Measurements from ENCODE around the gene HOGA1. TPM values are rescaled to one million over a fixed set of nuclear protein-coding genes. Genes with fewer than 3 reads are reported as not detected.

The HOGA1 gene
- polyA plus RNA-seq, 1 of the 3 experiments (the other 2 are of a cell fraction) = 2.9 TPM

DNA sequence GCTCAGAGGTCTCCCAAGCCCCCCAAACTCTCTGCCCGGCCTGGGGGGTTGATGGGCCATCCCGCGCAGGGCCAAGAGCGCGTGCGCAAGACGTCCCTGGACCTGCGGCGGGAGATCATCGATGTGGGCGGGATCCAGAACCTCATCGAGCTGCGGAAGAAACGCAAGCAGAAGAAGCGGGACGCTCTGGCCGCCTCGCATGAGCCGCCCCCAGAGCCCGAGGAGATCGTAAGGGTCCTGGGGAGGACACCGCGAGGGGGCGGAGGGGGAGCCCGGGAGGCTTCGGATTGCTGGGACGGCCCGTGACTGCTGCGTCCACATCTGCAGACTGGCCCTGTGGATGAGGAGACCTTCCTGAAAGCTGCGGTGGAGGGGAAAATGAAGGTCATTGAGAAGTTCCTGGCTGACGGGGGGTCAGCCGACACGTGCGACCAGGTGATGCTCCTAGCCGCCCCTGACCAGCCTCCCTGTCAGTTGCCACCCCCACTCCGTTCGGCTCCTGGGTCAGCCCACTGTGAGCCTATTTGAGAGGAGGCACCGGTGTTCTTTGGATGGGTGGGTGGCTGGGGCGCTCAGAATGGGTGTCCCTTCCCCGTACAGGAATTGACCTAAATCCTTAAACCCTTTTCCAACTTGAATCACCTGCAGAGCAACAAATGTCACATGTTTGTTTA lies 5.9 kb upstream of the HOGA1 start (continued):
- TF ChIP-seq, protein P1, sequence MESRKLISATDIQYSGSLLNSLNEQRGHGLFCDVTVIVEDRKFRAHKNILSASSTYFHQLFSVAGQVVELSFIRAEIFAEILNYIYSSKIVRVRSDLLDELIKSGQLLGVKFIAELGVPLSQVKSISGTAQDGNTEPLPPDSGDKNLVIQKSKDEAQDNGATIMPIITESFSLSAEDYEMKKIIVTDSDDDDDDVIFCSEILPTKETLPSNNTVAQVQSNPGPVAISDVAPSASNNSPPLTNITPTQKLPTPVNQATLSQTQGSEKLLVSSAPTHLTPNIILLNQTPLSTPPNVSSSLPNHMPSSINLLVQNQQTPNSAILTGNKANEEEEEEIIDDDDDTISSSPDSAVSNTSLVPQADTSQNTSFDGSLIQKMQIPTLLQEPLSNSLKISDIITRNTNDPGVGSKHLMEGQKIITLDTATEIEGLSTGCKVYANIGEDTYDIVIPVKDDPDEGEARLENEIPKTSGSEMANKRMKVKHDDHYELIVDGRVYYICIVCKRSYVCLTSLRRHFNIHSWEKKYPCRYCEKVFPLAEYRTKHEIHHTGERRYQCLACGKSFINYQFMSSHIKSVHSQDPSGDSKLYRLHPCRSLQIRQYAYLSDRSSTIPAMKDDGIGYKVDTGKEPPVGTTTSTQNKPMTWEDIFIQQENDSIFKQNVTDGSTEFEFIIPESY (IDR thresholded peaks at IDR 0.05; ENCODE audit: borderline replicate concordance, low read depth) = no peak
- no peak for TF ChIP-seq REST (IDR thresholded peaks at IDR 0.05; ENCODE audit: low read depth, low read length)
- no peak for TF ChIP-seq RFX5 (IDR thresholded peaks at IDR 0.05; ENCODE audit: low read length)
- no peak for TF ChIP-seq JUND (IDR thresholded peaks at IDR 0.05)
- TF ChIP-seq FOXJ3 (CRISPR knock-in tag; IDR thresholded peaks at IDR 0.05) = no peak

GRCh38 chr10:97580421-97581367 lies 3.5 kb upstream of the HOGA1 start:
- no peaks in the 10 kb centered on the region for H4K20me1 ChIP-seq (ENCODE audit: insufficient read depth)
- ChIA-PET POLR2A (no interaction called here), CTCF (interaction anchor here (0.6 to 0.7 kb wide), 2 partner anchors 8 to 130 kb away, joined by 3 to 4 read pairs; partner anchors contain the start of gene ANKRD2)
- no peak overlapping the region for H3K4me2 ChIP-seq
- H2AFZ ChIP-seq (ENCODE audit: low read depth) = no peak overlapping the region
- TF ChIP-seq YY1 (IDR thresholded peaks at IDR 0.05; ENCODE audit: low read depth) (no peak), TEAD4 (IDR thresholded peaks at IDR 0.05; ENCODE audit: borderline replicate concordance, insufficient read depth) (no peak)
- H3K36me3 ChIP-seq (replicated peaks in 1 of 2; ENCODE audit: control insufficient read depth in 1 of 2, insufficient read depth in 2 of 2, low read length in 1 of 2) = no peaks in the 10 kb centered on the region
- no peaks in the 10 kb centered on the region for H3K9me3 ChIP-seq
- no peak overlapping the region for H3K27ac ChIP-seq (ENCODE audit: low read depth in 2 of 2, low read length in 1 of 2)
- peaks cover 5% of the 10 kb centered on the region for H3F3A ChIP-seq (replicated peaks; ENCODE audit: insufficient read depth)
- no peaks in the 10 kb centered on the region for H3K9me2 ChIP-seq
- no peaks in the 10 kb centered on the region for H3K27me3 ChIP-seq (ENCODE audit: insufficient read depth)
- no peak overlapping the region for H3K4me3 ChIP-seq (ENCODE audit: low read depth in 2 of 2, low read length in 1 of 2)
- no peak overlapping the region for H3K9ac ChIP-seq
- peak; percentile 12 for DNase-seq
- 78% methylated on average over 6 of the region's 9 CpGs for WGBS (ENCODE audit: low lambda C conversion rate)
- no peaks in the 10 kb centered on the region for H3K79me2 ChIP-seq (ENCODE audit: insufficient read depth)
- H3K4me1 ChIP-seq (ENCODE audit: control insufficient read depth in 1 of 2, insufficient read depth in 2 of 2, low read depth in 1 of 2, low read length in 1 of 2) = peaks cover 0 to 21% of the 10 kb centered on the region in 2 experiments; a peak in 1 of 4 replicates
